Cardiac muscle cell (in vitro differentiated cells and primary cell): ENCODE measurements around the gene PRRG4. TPM values are rescaled to one million over a fixed set of nuclear protein-coding genes. Genes with fewer than 3 reads are reported as not detected.

Source experiments
- DNase-seq, 2 donors: peaks; one replicate each; pipeline versions ENCODE4 v3.0.0 to v3.0.0-alpha.2; 2010 to 2017; ENCODE audit warnings: low read depth in 1 of 2, low spot score in 1 of 2
- H3K27ac ChIP-seq: fragments of 200-600 bp; sonication (generic); 2 replicates; pipeline ENCODE4 v1.5.1; 2016
- H3K27me3 ChIP-seq: fragments of 200-600 bp; sonication (generic); 2 replicates; pipeline ENCODE4 v1.6.0; 2016; ENCODE audit warnings: control low read depth
- H3K36me3 ChIP-seq: fragments of 200-600 bp; sonication (generic); 2 replicates; pipeline ENCODE4 v1.5.1; 2016; ENCODE audit warnings: control low read depth
- H3K4me1 ChIP-seq: fragments of 200-600 bp; sonication (generic); 2 replicates; pipeline ENCODE4 v1.8.1; 2017; ENCODE audit warnings: low read depth, mild to moderate bottlenecking, mixed run types
- H3K4me3 ChIP-seq: fragments of 200-600 bp; sonication (generic); 2 replicates; pipeline ENCODE4 v1.5.1; 2016; ENCODE audit warnings: mild to moderate bottlenecking
- H3K9me3 ChIP-seq: fragments of 200-600 bp; sonication (generic); 2 replicates; pipeline ENCODE4 v1.5.1; 2017; ENCODE audit warnings: low read depth, mild to moderate bottlenecking, control low read depth
- polyA plus RNA-seq: library from polyadenylated mRNA; unstranded; fragments of >200 nt; fragmentation: Nextera tagmentation; extraction: Ambion mirVana; gene quantifications from 2 replicates; pipeline ENCODE4 v1.2.1, GENCODE V29; 2016
- total RNA-seq: library from RNA; depleted of rRNA; stranded (reverse); fragments of >200 nt; gene quantifications from 2 replicates; pipeline ENCODE4 v1.2.3, GENCODE V29; 2016
- TF ChIP-seq, protein P1 (sequence below): IDR thresholded peaks from 2 replicates; pipeline ENCODE4 v1.5.1; 2012; ENCODE audit warnings: low read depth, mild to moderate bottlenecking, low read length

PRRG4 gene
- total and polyA plus RNA-seq, 2 experiments from 2014 or later = not detected

DNA sequence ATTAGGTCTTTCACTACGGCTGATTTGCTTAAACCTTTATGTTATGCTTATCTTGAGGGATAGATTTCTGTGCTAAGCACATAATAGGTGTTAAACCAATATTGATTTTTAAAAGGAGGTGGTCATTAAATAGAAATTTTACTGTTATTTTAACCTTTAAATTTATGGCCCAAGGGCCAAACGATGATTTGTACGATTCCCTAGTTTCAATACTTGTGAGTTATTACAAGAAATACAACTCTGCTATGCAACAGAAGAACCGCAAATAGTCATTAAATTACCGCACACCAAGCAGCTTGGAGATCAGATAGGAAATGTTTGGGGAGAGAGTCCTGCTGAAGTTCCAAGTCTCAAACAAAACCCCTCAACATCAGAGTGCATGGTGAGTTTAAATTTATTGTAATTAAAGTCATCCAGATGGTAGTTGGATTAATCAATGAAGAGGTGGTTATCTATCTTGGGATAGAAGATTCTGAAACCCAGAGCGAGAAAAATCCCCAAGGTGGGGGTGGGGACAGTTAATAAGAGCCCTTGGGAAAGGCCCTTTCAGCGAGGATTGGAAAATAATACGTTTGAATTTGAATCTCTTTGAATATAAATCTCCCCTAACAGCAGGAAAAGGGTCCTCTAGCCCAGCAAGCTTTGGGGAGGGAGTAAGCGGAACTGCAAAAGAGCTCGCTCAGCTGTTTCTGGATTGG, 62.1 kb downstream of the PRRG4 start:
- Histone ChIP-seq H3K4me3 (peak overlapping the region; percentile 68), H3K27me3 (no peaks in the 10 kb centered on the region), H3K27ac (peak overlapping the region; percentile 96), H3K9me3 (no peaks in the 10 kb centered on the region), H3K36me3 (no peaks in the 10 kb centered on the region), H3K4me1 (peaks cover 17% of the 10 kb centered on the region)
- DNase-seq = peak in 1 of 2 donors; percentile 9
- TF ChIP-seq, protein P1, sequence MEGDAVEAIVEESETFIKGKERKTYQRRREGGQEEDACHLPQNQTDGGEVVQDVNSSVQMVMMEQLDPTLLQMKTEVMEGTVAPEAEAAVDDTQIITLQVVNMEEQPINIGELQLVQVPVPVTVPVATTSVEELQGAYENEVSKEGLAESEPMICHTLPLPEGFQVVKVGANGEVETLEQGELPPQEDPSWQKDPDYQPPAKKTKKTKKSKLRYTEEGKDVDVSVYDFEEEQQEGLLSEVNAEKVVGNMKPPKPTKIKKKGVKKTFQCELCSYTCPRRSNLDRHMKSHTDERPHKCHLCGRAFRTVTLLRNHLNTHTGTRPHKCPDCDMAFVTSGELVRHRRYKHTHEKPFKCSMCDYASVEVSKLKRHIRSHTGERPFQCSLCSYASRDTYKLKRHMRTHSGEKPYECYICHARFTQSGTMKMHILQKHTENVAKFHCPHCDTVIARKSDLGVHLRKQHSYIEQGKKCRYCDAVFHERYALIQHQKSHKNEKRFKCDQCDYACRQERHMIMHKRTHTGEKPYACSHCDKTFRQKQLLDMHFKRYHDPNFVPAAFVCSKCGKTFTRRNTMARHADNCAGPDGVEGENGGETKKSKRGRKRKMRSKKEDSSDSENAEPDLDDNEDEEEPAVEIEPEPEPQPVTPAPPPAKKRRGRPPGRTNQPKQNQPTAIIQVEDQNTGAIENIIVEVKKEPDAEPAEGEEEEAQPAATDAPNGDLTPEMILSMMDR = no peak

DNA sequence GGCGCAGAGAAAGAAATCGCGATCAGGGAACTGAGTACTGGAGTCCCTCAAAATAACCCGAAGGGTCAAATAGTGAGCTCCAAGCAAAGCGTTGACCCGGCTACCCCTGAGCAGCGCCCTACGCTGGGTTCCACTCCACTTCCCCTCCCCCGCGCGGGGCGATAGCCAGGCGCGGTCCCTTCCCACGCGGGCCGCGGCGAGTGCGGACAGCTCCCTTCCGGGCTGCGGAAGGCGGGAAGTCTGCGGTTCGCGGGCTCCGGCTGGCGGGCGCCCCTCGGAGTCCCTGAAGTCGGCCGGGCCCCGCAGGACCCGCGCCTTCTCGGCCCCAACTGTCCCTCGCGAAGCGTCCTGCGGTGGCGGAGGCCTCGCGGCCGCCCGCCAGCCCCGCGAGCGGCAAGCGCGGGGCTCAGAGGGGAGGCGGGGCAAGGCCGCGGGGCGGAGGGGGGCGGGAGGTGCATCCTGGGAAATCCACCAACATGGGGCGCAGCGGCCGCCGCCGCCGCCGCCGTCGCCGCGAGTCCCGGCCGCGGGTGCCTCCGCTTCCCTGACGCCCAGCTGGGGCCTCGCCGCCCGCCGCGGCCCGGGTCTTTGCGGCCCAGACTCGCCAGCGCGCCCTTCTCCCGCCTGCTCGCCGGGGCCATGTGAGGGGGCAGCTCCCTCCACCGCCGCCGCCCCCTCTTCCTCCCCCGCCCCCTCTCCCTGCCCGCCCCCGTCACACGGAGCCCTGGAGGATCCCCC, 62.8 kb downstream of the PRRG4 start, which contains the start of gene QSER1:
TSS of gene QSER1 (plus strand) at position 457 of the 738 bp plus-strand sequence. CDS start 315 bp downstream, outside the sequence.
- H3K4me3 ChIP-seq = peak within 1 kb of the TSS; percentile 68
- H3K27me3 ChIP-seq = no peaks in the 10 kb centered on the region
- H3K4me1 ChIP-seq = peaks cover 17% of the 10 kb centered on the region
- peak; percentile 69 to 82 for DNase-seq
- no peaks in the 10 kb centered on the region for H3K36me3 ChIP-seq
- peak within 1 kb of the TSS; percentile 96 for H3K27ac ChIP-seq
- no peaks in the 10 kb centered on the region for H3K9me3 ChIP-seq
- TF ChIP-seq, protein P1 = no peak

DNA sequence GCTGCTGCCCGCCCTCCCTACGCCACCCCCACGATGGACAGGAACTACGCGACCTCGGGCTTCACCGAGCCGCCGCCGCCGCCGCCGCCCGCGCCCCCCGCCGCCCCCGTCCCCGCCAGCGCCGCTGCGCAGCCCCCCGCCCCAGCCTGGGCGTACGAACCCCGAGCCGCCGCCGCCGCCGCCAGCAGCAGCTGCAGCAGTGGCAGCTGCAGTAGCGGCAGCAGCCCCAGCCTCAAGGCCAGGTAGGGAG, 63.3 kb downstream of the PRRG4 start:
- Histone ChIP-seq H3K4me3 (peak overlapping the region; percentile 68), H3K36me3 (no peaks in the 10 kb centered on the region), H3K27ac (peak overlapping the region; percentile 96), H3K9me3 (no peaks in the 10 kb centered on the region), H3K27me3 (no peaks in the 10 kb centered on the region), H3K4me1 (peaks cover 17% of the 10 kb centered on the region)
- TF ChIP-seq, protein P1 = no peak
- DNase-seq = no peak

DNA sequence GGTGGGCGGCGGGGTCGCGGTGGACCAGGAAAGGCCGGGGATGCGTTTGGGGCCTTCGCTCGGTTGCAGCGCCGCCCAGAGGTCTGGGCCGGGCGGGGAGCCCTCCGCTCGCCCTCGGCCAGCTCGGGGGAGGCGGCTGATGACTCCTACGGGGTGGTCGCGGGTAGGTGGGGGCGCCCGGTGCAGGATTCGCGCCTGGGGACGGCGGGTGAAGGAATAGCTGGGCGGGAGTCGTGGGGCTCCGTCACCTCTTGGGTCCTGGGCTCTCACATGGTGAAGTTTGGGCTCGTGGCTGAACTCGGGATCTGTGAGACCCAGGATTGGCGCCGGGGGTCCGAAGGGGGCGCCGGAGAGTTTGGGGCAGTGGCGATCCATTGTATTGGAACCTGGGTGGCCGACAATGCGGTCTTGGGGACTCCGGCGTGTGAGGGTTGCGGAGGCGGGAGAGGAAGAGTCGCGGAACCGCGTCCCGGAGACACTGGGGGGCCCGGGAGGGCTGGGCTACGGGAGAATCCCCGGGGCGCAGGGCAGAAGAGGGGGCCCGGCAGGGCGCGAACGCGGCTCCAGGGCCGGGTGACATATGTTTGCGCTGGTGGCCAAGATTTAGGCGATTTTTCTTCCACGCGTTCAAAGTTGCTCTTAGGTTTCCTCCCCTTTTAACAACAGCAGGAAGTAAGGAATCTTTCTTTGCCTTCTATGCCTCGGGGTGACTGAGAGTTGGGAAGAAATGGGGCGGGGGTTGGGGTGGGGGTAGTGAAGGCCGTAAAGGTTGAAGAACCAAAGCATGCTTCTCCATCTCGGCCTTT, 63.8 kb downstream of the PRRG4 start:
- H3K36me3 ChIP-seq = no peaks in the 10 kb centered on the region
- no peaks in the 10 kb centered on the region for H3K27me3 ChIP-seq
- peak overlapping the region; percentile 68 for H3K4me3 ChIP-seq
- TF ChIP-seq, protein P1 = peak; percentile 47
- H3K9me3 ChIP-seq = no peaks in the 10 kb centered on the region
- peaks cover 17% of the 10 kb centered on the region for H3K4me1 ChIP-seq
- H3K27ac ChIP-seq = peak overlapping the region; percentile 96
- DNase-seq = peak; percentile 50 to 82

DNA sequence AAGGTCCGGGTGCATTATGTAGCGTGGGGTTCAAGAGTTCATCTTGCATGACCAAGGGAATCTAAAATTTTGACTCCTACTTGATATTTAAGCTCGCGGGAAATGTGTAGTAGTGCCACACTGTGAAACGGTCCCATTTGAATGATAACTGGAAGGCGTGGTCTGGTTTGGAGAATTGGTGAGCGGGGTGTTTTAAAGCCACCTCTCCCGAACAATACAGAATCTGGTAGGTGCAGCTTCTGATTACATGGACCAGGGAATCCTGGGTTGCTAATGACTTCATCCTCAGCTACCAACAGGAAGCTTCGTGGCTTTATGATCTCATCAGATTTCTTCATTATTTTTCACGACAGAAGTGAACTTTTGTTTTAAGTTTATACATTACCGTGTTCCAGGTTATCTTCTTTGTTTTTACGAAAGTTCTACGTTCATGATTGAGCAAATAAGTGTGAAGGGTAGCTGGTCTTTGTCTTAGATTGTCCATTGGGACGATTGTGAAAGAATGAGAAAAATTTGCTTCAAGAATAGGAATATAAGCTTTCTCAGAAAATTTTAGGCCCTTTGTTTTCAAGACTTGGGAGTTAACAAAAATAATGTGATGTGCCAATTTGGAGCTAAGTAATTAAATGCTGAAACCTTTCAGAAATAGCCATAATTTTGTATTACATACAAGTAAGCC, 64.6 kb downstream of the PRRG4 start:
- Histone ChIP-seq H3K9me3 (no peaks in the 10 kb centered on the region), H3K27ac (peak overlapping the region; percentile 96), H3K4me3 (peak overlapping the region; percentile 68), H3K27me3 (no peaks in the 10 kb centered on the region), H3K36me3 (no peaks in the 10 kb centered on the region), H3K4me1 (peaks cover 17% of the 10 kb centered on the region)
- peak; percentile 75 to 88 for DNase-seq
- TF ChIP-seq, protein P1 = no peak
